Stimulated activated CD4-positive, alpha-beta T cell treated with anti-CD3 and anti-CD28 coated beads, Interleukin-12 subunit alpha, Interleukin-12 subunit beta, amount 100 ng/mL, for 4 hours (primary cell): ENCODE measurements around the gene HCAR2.
"Not testable (repeated sequence)": the region's sequence is repeated elsewhere in the genome, so short reads cannot be mapped to it uniquely, and the experiment has no call there.

Experiments
- DNase-seq: peaks from one replicate; pipeline ENCODE4 v3.0.0-alpha.2; 2020

The HCAR2 gene

DNA sequence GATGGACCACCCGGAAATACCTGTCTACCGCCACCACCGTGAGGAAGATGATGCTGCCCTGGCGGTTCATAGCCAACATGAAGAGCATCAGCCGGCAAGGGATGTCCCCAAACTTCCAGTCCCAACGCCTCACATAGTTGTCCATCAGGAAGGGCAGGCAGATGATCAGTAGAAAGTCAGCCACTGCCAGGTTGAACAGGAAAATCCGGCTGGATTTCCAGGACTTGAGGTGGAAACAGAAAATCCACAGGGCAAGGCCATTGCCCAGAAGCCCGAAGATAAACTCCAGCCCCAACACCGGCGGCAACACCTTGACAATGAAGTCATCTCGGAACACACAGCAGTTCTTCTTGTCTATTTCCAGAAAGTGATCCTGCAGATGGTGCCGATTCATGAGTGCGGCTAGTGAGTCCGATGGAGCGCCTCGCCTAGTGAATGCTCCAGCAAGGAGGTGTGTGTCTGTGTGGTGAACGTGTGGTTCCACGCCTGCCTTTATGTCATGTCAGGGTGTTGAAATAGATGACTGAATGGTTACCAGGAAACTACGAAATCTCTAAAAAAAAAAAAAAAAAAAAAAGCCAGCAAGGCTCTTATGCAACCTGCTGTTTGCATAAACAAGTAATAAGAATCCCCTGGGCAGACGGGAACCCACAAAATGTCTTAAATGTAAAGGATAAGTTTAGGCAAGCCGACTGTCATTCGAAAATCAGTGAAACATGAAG lies at the start of gene HCAR2:
Gene HCAR2, minus strand, starts transcription at position 468 of the 722 bp plus-strand sequence. Its CDS starts 74 bp downstream, at position 394.
- DNase-seq: not testable (repeated sequence)

GRCh38 chr12:122752464-122753318 lies 49.5 kb upstream of the HCAR2 start, which contains the start of gene DENR:
Gene DENR, plus strand, starts transcription at chr12:122752824. Its CDS starts 878 bp downstream, at chr12:122753702.
- DNase-seq: peak; percentile 99

DNA sequence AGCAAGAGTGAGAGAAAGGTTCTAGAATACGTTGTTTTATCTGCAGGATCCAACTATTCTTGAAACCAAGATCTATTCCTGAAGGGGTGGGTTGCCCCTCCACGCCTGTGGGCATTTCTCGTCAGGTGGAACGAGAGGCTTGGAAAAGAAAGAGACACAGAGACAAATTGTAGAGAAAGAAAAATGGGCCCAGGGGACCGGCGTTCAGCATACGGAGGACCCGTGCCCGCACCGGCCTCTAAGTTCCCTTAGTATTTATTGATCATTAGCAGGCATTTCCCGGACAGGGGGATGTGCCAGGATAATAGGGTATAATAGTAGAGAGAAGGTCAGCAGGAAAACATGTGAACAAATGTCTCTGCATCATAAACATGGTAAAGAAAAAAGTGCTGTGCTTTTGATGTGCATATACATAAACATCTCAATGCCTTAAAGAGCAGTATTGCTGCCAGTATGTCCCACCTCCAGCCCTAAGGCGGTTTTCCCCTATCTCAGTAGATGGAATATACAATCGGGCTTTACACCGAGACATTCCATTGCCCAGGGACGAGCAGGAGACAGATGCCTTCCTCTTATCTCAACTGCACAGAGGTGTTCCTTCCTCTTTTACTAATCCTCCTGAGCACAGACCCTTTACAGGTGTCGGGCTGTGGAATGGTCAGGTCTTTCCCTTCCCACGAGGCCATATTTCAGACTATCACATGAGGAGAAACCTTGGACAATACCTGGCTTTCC lies 47.8 kb upstream of the HCAR2 start:
- DNase-seq: not testable (repeated sequence)

DNA sequence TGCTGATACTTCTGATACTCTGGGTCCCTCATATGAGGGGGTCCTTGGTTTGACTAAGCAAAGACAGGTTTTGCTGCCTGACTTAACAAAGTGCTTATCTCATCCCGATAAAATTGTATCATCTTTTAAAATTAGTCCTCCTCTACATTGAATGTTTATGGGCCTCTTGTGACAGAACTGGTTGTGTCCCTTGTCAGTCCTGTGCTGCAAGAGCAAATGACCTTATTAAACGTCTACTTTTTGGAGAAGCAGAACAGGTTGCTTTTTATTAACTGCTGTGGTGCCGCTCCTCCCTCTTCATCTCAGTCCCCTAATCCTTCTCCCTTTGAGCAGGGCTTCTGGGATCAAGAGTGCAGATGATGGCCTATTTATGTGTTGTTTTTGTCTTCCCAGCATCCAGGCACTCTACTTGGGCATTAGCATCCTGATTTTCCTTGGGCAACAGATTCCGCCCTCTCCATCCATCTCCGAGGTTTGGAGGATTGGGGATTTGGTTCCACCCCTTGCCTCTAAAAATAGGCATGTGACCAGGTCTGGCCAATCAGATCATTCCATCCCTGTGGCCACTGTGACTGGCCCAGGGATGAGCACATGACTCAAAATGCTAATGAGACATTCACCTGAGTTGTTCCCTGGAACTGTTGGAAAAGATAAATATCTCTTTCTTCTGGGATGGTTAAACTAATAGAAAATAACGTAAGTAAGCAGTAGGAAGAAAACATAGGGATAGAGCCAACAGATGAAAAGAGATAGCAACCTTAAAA lies 46.6 kb upstream of the HCAR2 start:
- no peak for DNase-seq

DNA sequence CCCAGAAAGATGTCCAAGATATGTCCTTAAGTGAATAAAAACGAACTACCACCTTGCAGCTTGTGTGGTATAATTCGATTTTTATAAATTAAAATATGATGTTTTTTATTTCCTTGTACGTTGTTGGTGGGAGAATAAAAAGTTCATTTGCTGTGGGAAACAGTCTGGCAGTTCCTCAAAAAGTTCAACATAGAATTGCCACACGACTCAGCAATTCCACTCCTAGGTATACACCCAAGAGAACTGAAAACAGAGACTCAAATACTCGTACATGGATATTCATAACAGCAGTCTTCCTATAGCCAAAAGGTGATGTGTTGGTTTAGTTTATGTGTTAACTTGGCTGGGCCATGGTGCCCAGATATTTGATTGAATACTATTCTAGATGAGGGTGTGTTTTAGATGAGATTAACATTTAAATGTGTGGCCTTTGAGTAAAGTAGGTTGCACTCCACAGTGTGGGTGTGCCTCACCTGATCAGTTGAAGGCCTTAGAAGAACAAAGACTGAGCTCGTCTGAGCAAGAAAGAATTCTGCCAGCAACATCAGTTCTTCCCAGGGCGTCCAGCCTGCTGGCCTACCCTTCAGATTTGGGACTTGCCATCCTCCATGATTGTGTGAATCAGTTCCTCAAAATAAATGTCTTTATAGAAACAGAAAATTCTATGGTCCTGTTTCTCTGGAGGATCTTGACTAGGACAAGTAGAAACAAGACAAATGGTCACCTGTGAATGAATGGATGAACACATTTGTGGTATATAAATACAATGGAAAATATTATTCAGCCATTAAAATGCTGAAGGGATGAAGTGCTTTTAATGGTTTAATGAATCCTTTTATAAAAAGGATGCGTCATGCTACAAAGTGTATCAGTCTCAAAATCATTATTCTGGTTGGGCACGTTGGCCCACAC lies 44.3 kb upstream of the HCAR2 start:
- DNase-seq: no peak

GRCh38 chr12:122743895-122744525 lies 40.9 kb upstream of the HCAR2 start:
- DNase-seq: no peak

GRCh38 chr12:122740351-122740750 lies 37.2 kb upstream of the HCAR2 start:
- DNase-seq: no peak

GRCh38 chr12:122738571-122738970 lies 35.4 kb upstream of the HCAR2 start:
- DNase-seq: no peak

- DNase-seq: no peak
Measured at GRCh38 chr12:122732611-122733010, 29.5 kb upstream of the HCAR2 start.

DNA sequence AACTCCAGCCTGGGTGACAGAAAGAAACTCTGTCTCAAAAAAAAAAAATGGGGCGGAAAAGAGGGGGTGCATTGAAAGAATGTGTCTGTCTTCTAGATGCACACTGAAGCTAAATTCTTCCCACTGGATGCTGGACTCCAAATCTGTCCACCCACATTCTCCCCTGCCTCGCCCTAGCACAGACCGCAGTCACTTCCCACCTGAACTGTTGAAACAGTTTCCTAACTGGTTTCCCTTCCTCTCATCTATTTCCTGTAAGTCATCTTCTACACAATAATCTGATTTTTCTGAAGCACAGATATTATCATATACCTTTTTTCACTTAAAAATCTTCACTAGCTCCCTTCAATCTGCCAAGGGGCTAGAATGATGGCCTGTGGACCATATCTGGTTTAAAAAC lies 29.0 kb upstream of the HCAR2 start:
- no peak for DNase-seq

DNA sequence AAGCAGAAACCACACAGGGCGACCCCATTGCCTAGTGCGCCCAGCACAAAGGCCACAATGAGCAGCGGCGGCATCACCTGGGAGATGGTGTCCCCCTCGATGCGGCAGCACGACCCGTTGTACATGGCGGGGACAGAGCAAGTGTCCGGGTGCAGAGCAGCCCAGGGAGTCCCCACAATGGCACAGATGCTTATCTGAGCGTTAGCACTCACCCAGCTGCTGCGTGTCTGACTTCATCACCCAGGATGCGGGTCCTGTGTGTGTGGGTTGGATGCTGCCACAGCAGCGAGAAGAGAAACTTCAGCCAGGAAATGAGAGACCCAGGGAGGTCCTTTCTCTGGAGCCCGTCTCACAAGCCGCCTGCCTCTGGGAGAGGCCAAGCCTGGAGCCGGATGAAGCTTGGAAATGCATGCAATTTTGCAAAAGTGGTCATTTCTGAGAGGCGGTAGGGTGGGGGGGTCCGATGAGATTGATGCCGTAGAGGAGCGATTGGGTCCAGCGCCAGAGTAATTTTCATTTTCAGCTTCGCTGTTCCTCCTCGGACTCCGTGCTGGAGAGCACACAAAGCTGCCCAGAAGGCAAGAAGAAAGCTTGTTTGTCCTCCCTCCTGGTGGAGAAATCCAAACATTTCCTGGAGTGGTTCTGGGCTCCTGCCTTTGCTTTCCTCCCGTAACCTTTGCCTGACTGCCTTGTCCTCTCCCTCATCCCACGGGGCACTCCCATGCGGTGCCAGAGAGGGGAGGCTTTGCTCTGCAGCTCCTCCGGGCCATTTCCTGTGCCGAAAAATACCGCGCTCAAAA lies 27.3 kb upstream of the HCAR2 start, which contains the start of gene HCAR1:
Gene HCAR1, minus strand, starts transcription at position 630 of the 800 bp plus-strand sequence. Its CDS starts 505 bp downstream, at position 125.
- peak; percentile 30 for DNase-seq

DNA sequence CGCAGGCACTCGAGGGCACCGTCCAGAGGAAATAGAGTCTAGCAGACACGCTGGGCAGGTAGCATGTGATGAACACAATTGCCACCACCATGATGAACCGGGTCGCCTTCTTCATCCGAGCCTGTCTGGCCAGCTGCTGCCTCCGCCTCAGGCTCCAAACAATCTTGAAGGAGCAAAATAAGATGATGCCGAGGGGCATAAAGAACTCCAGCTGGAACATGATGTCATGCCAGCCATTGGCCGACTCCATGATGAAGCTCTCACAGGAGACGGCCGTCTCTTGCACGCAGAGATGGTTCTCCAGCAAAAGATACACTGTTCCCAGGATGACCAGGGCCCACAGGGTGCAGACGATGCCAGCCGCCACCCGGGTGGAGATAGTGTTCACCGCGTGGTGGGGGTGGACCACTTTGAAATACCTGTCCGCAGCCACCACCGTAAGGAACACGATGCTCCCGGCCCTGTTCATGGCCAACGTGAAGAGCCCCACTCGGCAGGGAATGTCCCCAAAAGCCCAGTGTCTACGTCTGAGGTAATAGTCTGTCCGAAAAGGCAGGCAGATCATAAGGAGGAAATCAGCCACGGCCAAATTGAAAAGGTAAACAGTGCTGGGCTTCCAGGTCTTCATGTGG lies 26.5 kb upstream of the HCAR2 start:
- no peak for DNase-seq

DNA sequence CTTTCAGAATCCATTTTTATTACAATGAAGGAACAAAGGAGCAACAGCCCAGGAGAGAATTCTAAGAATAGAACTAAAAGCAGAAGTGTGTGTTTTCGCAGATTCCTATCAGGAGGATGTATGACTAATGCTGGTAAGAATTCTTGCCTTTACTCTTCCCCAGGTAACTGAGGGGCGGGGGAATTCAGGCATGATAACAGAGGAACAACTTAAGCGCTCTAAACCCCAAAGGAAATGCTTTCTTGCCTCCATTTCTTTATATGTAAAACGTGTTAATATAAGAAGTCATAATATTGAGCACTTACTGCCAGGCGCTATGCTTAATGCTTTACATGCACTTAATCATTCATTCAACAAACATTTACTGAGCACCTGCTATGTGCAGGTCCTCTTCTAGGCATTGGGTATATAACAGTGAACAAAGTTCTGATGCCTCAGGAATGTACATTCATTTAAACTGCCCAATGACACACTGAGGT lies 23.0 kb upstream of the HCAR2 start:
- DNase-seq: no peak

- DNase-seq: no peak
Measured at GRCh38 chr12:122725452-122726079, 22.4 kb upstream of the HCAR2 start.

DNA sequence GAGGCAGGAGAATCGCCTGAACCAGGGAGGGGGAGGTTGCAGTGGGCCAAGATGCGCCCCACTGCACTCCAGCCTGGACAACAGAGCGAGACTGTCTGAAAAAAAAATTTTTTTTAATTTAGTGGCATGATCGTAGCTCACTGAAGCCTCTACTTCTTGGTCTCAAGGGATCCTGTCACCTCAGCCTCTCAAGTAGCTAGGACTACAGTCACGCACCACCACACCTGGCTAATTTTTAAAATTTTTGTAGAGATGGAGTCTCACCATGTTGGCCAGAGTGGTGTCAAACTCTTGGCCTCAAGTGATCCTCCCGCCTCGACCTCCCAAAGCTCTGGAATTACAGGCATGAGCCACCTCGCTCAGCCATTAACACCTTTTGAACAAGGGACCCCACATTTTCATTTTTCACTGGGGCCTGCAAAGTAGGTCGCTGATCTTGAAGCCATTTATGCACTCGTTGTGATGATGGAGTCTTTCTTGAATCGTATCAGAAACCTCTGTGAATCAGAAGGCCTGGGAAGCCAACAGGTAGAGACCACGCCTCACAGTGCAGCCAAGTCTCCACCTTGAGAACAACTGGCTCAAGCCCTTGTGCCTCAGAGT lies 21.6 kb upstream of the HCAR2 start:
- no peak for DNase-seq

GRCh38 chr12:122722387-122722786 lies 19.2 kb upstream of the HCAR2 start:
- no peak for DNase-seq

DNA sequence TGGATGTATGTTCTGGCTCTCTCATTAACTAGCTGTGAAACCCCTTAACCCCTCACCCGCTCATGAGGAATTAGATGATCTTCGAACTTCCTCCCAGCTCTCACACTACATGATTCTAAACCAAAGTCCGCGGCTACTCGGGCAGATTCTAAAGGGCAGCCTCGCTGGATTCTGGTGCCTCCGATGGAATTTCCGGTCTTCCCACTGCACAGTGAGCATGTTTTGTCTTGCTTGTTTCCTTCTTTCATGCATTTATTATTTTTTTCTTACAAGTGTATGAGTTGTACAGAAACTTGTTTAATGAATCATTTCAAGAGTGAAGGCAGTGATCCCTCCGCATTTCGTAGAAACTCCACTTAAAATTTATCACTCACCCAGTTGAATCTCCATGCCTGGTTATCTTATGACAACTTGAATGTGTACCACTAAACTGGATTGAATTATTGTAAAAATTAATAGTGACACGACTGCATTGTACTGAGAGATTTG lies 17.9 kb upstream of the HCAR2 start:
- no peak for DNase-seq

DNA sequence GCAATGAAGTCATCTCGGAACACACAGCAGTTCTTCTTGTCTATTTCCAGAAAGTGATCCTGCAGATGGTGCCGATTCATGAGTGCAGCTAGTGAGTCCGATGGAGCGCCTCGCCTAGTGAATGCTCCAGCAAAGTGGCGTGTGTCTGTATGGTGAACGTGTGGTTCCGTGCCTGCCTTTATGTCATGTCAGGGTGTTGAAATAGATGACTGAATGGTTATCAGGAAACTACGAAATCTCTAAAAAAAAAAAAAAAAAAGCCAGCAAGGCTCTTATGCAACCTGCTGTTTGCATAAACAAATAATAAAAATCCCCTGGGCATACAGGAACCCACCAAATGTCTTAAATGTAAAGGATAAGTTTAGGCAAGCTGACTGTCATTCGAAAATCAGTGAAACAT lies 13.5 kb upstream of the HCAR2 start, which contains the start of gene HCAR3:
Gene HCAR3, minus strand, starts transcription at position 154 of the 400 bp plus-strand sequence. Its CDS starts 74 bp downstream, at position 80.
- not testable (repeated sequence) for DNase-seq
